A549 (cell line): ENCODE results near the gene BICDL1. TPM values are rescaled to one million over a fixed set of nuclear protein-coding genes. Genes with fewer than 3 reads are reported as not detected.
A peak's percentile ranks its signal among the peaks of the same experiment; 100 is the strongest.

ENCODE experiments used
- ATAC-seq, 2 experiments: fragments of 200-7000 bp in 1 of 2; fragments of >200 bp in 1 of 2; cut with Nextera tagmentation in 1 of 2; cut with Tn5 transposase in 1 of 2; 3 replicates each; pipeline versions ENCODE4 v1.8.0 to v1.9.1; 2018 to 2020; ENCODE audit warnings: mild to moderate bottlenecking in 1 of 2, moderate library complexity in 1 of 2
- CTCF ChIA-PET: fragments of 300-600 bp; sonication (Branson Sonifier 250); formaldehyde crosslinking; extraction: SDS; loops from one replicate; lab custom pipeline; 2021; ENCODE audit warnings: antibody characterized with exemption, inconsistent platforms; lab: Yijun Ruan, JAX
- POLR2A ChIA-PET: fragments of 350-600 bp; formaldehyde crosslinking; extraction: SDS; loops from one replicate; lab custom pipeline; 2021; ENCODE audit warnings: antibody characterized with exemption, inconsistent platforms; lab: Yijun Ruan, JAX
- DNase-seq, 2 experiments: peaks; one replicate each; pipeline versions ENCODE4 v3.0.0 to v3.0.0-alpha.2; 2011 to 2016; ENCODE audit warnings: low read depth in 1 of 2, low spot score in 1 of 2
- FAIRE-seq: peaks from 2 replicates; lab custom pipeline; 2011; peaks lifted over from hg19 to GRCh38; lab: Jason Lieb, UNC
- H3K27ac ChIP-seq, 2 experiments: fragments of >200 bp; sonication (Bioruptor Twin); formaldehyde crosslinking; 3 replicates each; pipeline ENCODE4 v1.5.1; 2016 to 2017
- H3K4me1 ChIP-seq: fragments of >200 bp; sonication (Bioruptor Twin); formaldehyde crosslinking; 3 replicates; pipeline ENCODE4 v1.6.1; 2016
- H3K4me2 ChIP-seq: fragments of >200 bp; sonication (Bioruptor Twin); formaldehyde crosslinking; 3 replicates; pipeline ENCODE4 v1.6.1; 2016
- H3K4me3 ChIP-seq: fragments of >200 bp; sonication (Bioruptor Twin); formaldehyde crosslinking; 3 replicates; pipeline ENCODE4 v1.5.1; 2016
- H3K9me3 ChIP-seq: fragments of >200 bp; sonication (Bioruptor Twin); formaldehyde crosslinking; 3 replicates; pipeline ENCODE4 v1.6.1; 2016
- CBX2 ChIP-seq: fragments of 200-600 bp; sonication (generic); IDR thresholded peaks from 2 replicates; pipeline ENCODE4 v1.6.1; 2016; ENCODE audit warnings: low read depth, mild to moderate bottlenecking, borderline replicate concordance
- CHD4 ChIP-seq: fragments of 200-600 bp; sonication (generic); IDR thresholded peaks from 2 replicates; pipeline ENCODE4 v1.6.1; 2016; ENCODE audit warnings: antibody characterized with exemption, mild to moderate bottlenecking, borderline replicate concordance
- E2F6 ChIP-seq: IDR thresholded peaks from 2 replicates; pipeline ENCODE4 v1.6.1; 2012; ENCODE audit warnings: low read depth, borderline replicate concordance
- ELK1 ChIP-seq: fragments of 150-350 bp; IDR thresholded peaks from 2 replicates; pipeline ENCODE4 v1.6.1; 2014; ENCODE audit warnings: low read depth, mild to moderate bottlenecking, low read length
- EP300 ChIP-seq, 2 experiments: fragments of >200 bp; sonication (Bioruptor Twin); formaldehyde crosslinking; IDR thresholded peaks; 2 replicates in 1 of 2; 3 replicates in 1 of 2; pipeline ENCODE4 v1.6.1; 2016 to 2017
- ESRRA ChIP-seq: fragments of 150-350 bp; IDR thresholded peaks from 2 replicates; pipeline ENCODE4 v1.6.1; 2014; ENCODE audit warnings: mild to moderate bottlenecking, low read length, borderline replicate concordance
- HES2 ChIP-seq: fragments of >200 bp; sonication (Bioruptor Twin); formaldehyde crosslinking; IDR thresholded peaks from 2 replicates; pipeline ENCODE4 v1.6.1; 2016
- HEYL ChIP-seq: fragments of 250-450 bp; sonication (Bioruptor Pico); IDR thresholded peaks from 2 replicates; pipeline ENCODE4 v1.8.0; 2021; ENCODE audit warnings: mild to moderate bottlenecking, moderate library complexity
- HOXB13 ChIP-seq: fragments of 250-450 bp; sonication (Bioruptor Pico); IDR thresholded peaks from 2 replicates; pipeline ENCODE4 v1.5.0; 2020; ENCODE audit warnings: low read depth, mild to moderate bottlenecking, moderate library complexity
- HOXB5 ChIP-seq: fragments of 250-450 bp; sonication (Bioruptor Pico); IDR thresholded peaks from 2 replicates; pipeline ENCODE4 v1.5.0; 2020; ENCODE audit warnings: mild to moderate bottlenecking, moderate library complexity
- JUN ChIP-seq, 2 experiments: fragments of >200 bp; sonication (Bioruptor Twin); formaldehyde crosslinking; IDR thresholded peaks; 2 replicates in 1 of 2; 3 replicates in 1 of 2; pipeline ENCODE4 v1.6.1; 2016 to 2017
- KDM1A ChIP-seq: fragments of 200-600 bp; sonication (generic); IDR thresholded peaks from 2 replicates; pipeline ENCODE4 v1.6.1; 2016; ENCODE audit warnings: low read depth, mild to moderate bottlenecking
- KDM5A ChIP-seq: fragments of 200-600 bp; sonication (generic); IDR thresholded peaks from 2 replicates; pipeline ENCODE4 v1.6.1; 2016; ENCODE audit warnings: antibody characterized with exemption, mild to moderate bottlenecking
- MAFK ChIP-seq: fragments of 450-650 bp; IDR thresholded peaks from 2 replicates; pipeline ENCODE4 v1.6.1; 2014; ENCODE audit not compliant: partially characterized antibody
- MYC ChIP-seq: IDR thresholded peaks from 2 replicates; pipeline ENCODE4 v1.6.1; 2012; ENCODE audit warnings: mild to moderate bottlenecking, inconsistent platforms, low read length, improper control_type of control experiment, borderline replicate concordance
- NFE2L2 ChIP-seq: fragments of 150-350 bp; conservative IDR thresholded peaks from 2 replicates; pipeline ENCODE4 v1.6.1; 2014; ENCODE audit warnings: low read length
- NR3C1 ChIP-seq: fragments of >200 bp; sonication (Bioruptor Twin); formaldehyde crosslinking; IDR thresholded peaks from 3 replicates; pipeline ENCODE4 v1.6.1; 2017
- POLR2AphosphoS2 ChIP-seq: conservative IDR thresholded peaks from 2 replicates; pipeline ENCODE4 v1.6.1; 2012; ENCODE audit warnings: low read length, improper control_type of control experiment, inconsistent platforms
- RCOR1 ChIP-seq: fragments of 150-350 bp; IDR thresholded peaks from 2 replicates; pipeline ENCODE4 v1.6.1; 2014; ENCODE audit warnings: antibody characterized with exemption, low read length, low read depth
- RFX5 ChIP-seq: fragments of 450-650 bp; IDR thresholded peaks from 2 replicates; pipeline ENCODE4 v1.7.1; 2014; ENCODE audit warnings: antibody characterized with exemption, mild to moderate bottlenecking, moderate library complexity
- TFCP2L1 ChIP-seq: fragments of 250-450 bp; sonication (Bioruptor Pico); IDR thresholded peaks from 2 replicates; pipeline ENCODE4 v1.5.0; 2021; ENCODE audit warnings: mild to moderate bottlenecking
- TP53 ChIP-seq: fragments of 250-450 bp; sonication (Bioruptor Pico); IDR thresholded peaks from 2 replicates; pipeline ENCODE4 v1.5.0; 2021; ENCODE audit warnings: mild to moderate bottlenecking, moderate library complexity
- ZFP36 ChIP-seq: fragments of 450-650 bp; IDR thresholded peaks from 2 replicates; pipeline ENCODE4 v1.6.1; 2014; ENCODE audit warnings: borderline replicate concordance; ENCODE audit not compliant: partially characterized antibody
- WGBS: methylation state at CpG from one replicate; pipeline ENCODE4 v1.1.6; 2017; ENCODE audit errors: missing lambda C conversion rate; 5-methylcytosine and 5-hydroxymethylcytosine counted together
- polyA plus RNA-seq, 4 experiments: library from polyadenylated mRNA; depleted of rRNA in 3 of 4; stranded (reverse); fragments of >200 nt; fragmentation: RNase III in 1 of 4; extraction: RNeasy Plus Mini Kit Qiagen cat#74134 plus additional on column Dnase treatment in 1 of 4; gene quantifications; 2 replicates in 3 of 4; 3 replicates in 1 of 4; pipeline ENCODE4 v1.2.3, GENCODE V29; 2011 to 2017

The BICDL1 gene
- polyA plus RNA-seq, 2 of the 4 experiments (the other 2 are of a cell fraction) = 3.8 to 4.5 TPM

- ATAC-seq (no peak), FAIRE-seq (no peak), DNase-seq (no peak)
- Histone ChIP-seq H3K27ac (peak overlapping the region in 1 of 2 experiments; percentile 95; a peak in 1 of 6 replicates), H3K4me1 (peaks cover 24% of the 10 kb centered on the region), H3K9me3 (no peaks in the 10 kb centered on the region), H3K4me2 (no peak overlapping the region), H3K4me3 (no peak overlapping the region)
- TF ChIP-seq CHD4 = no peak
- TF ChIP-seq ESRRA = no peak
- TF ChIP-seq HOXB13 (CRISPR knock-in tag) = no peak
- no peak for TF ChIP-seq POLR2AphosphoS2
- TF ChIP-seq MAFK = no peak
- no peak for TF ChIP-seq KDM5A
- no peak for TF ChIP-seq JUN (IDR thresholded peaks at IDR 0.05)
- no peak for TF ChIP-seq ELK1
- TF ChIP-seq TP53 (CRISPR knock-in tag) = no peak
- no peak for TF ChIP-seq E2F6
- no peak for TF ChIP-seq HOXB5
- ChIA-PET CTCF (interaction anchor here (1.1 kb wide), 1 partner anchor 79 kb away, joined by 3 read pairs; the partner anchor contains the start of gene RPLP0), POLR2A (interaction anchor here (0.5 kb wide), 1 partner anchor 76 kb away, joined by 4 read pairs; no protein-coding TSS in a partner anchor)
- WGBS = 53% methylated on average over 4 of the region's 4 CpGs
Observed at GRCh38 chr12:120121766-120122293, 132.8 kb downstream of the BICDL1 start.

GRCh38 chr12:120125029-120125428 is 136.0 kb downstream of the BICDL1 start:
- no peaks in the 10 kb centered on the region for H3K9me3 ChIP-seq
- FAIRE-seq = no peak

GRCh38 chr12:120125792-120126634 is 137.0 kb downstream of the BICDL1 start:
- H3K4me2 ChIP-seq = no peak overlapping the region
- H3K27ac ChIP-seq = no peak overlapping the region
- no peak for DNase-seq
- POLR2A ChIA-PET = interaction anchor here (2.1 to 2.4 kb wide), 2 partner anchors 9 to 75 kb away, joined by 5 to 9 read pairs; partner anchors contain the start of genes RAB35 and RPLP0
- no peak overlapping the region for H3K4me3 ChIP-seq
- no peaks in the 10 kb centered on the region for H3K9me3 ChIP-seq
- 0 out of 6 replicates have a peak, but pooled peaks of 1 of the 2 experiments have one; percentile 11 for ATAC-seq
- no peaks in the 10 kb centered on the region for H3K4me1 ChIP-seq
- no peak for FAIRE-seq
- 87% methylated on average over 6 of the region's 6 CpGs for WGBS
- CTCF ChIA-PET = interaction anchor here (1.2 to 1.8 kb wide), 4 partner anchors 10 to 17 kb away, joined by 4 to 5 read pairs (median 4); partner anchors contain the start of gene RAB35
- no peak for TF ChIP-seq EP300 (IDR thresholded peaks at IDR 0.05)
- TF ChIP-seq MYC = no peak
- no peak for TF ChIP-seq NFE2L2
- TF ChIP-seq TFCP2L1 (CRISPR knock-in tag) = no peak
- TF ChIP-seq KDM1A = no peak
- no peak for TF ChIP-seq NR3C1
- TF ChIP-seq HEYL (CRISPR knock-in tag) = no peak
- no peak for TF ChIP-seq KDM5A
- no peak for TF ChIP-seq ZFP36
- no peak for TF ChIP-seq HES2
- TF ChIP-seq MAFK = no peak
- no peak for TF ChIP-seq CBX2
- no peak for TF ChIP-seq HOXB5
- no peak for TF ChIP-seq RCOR1
- no peak for TF ChIP-seq CHD4

More at GRCh38 chr12:120125029-120125428, 136.0 kb downstream of the BICDL1 start:
- H3K4me2 ChIP-seq = no peak overlapping the region
- H3K4me1 ChIP-seq = peaks cover 8% of the 10 kb centered on the region
- H3K4me3 ChIP-seq = no peak overlapping the region
- ATAC-seq (no peak), DNase-seq (no peak)
- CTCF ChIA-PET = interaction anchor here (1.2 kb wide), 1 partner anchor 18 kb away, joined by 4 read pairs; no protein-coding TSS in a partner anchor
- POLR2A ChIA-PET = interaction anchor here (2.1 to 2.4 kb wide), 2 partner anchors 8 to 76 kb away, joined by 5 to 9 read pairs; partner anchors contain the start of genes RAB35 and RPLP0
- H3K27ac ChIP-seq = no peak overlapping the region
- 91% methylated on average over 4 of the region's 4 CpGs for WGBS
- no peak for TF ChIP-seq RFX5
- 0 out of 5 replicates have a peak, but pooled peaks of 1 of the 2 experiments have one; percentile 8 for TF ChIP-seq JUN (IDR thresholded peaks at IDR 0.05)
